GM18526 (cell line): ENCODE results near the gene TMEM109.

ENCODE experiments used
- POLR2A ChIP-seq: IDR thresholded peaks from 3 replicates; pipeline ENCODE4 v1.6.1; 2011; ENCODE audit not compliant: insufficient read length; ENCODE audit errors: extremely low read depth

The TMEM109 gene

GRCh38 chr11:60926500-60926899 lies 12.5 kb downstream of the TMEM109 start:
- TF ChIP-seq POLR2A: no peak

GRCh38 chr11:60927061-60927592 lies 13.2 kb downstream of the TMEM109 start:
- TF ChIP-seq POLR2A: no peak

GRCh38 chr11:60927600-60927999 lies 13.6 kb downstream of the TMEM109 start:
- TF ChIP-seq POLR2A: no peak

- no peak for TF ChIP-seq POLR2A
These were observed 14.6 kb downstream of the TMEM109 start for GRCh38 chr11:60928563-60929001.

GRCh38 chr11:60929764-60930163 lies 15.8 kb downstream of the TMEM109 start:
- TF ChIP-seq POLR2A: no peak

GRCh38 chr11:60930394-60930793 lies 16.4 kb downstream of the TMEM109 start:
- TF ChIP-seq POLR2A: no peak

- no peak for TF ChIP-seq POLR2A
These were observed 18.0 kb downstream of the TMEM109 start for GRCh38 chr11:60931917-60932316.

- TF ChIP-seq POLR2A: no peak
These were observed 18.8 kb downstream of the TMEM109 start for GRCh38 chr11:60932605-60933356.

- no peak for TF ChIP-seq POLR2A
These were observed 19.6 kb downstream of the TMEM109 start for GRCh38 chr11:60933416-60934123.

- no peak for TF ChIP-seq POLR2A
These were observed 20.3 kb downstream of the TMEM109 start for GRCh38 chr11:60934124-60934789.

- TF ChIP-seq POLR2A: peak; percentile 20
These were observed 21.0 kb downstream of the TMEM109 start for GRCh38 chr11:60934790-60935605.

GRCh38 chr11:60935676-60936442 lies 21.9 kb downstream of the TMEM109 start:
- TF ChIP-seq POLR2A: no peak

- TF ChIP-seq POLR2A: no peak
These were observed 22.6 kb downstream of the TMEM109 start for GRCh38 chr11:60936467-60937143.

GRCh38 chr11:60937144-60937527 lies 23.2 kb downstream of the TMEM109 start:
- peak; percentile 3 for TF ChIP-seq POLR2A

- TF ChIP-seq POLR2A: no peak
These were observed 23.9 kb downstream of the TMEM109 start for GRCh38 chr11:60937811-60938210.
